Endothelial cell of umbilical vein (primary cell): ENCODE measurements around the gene ELMO1. TPM values are rescaled to one million over a fixed set of nuclear protein-coding genes. Genes with fewer than 3 reads are reported as not detected.

Experiments used
- BruUV-seq: library from RNA; stranded (reverse); fragments of 400-500 nt; replicated peaks from 2 replicates; lab custom pipeline; 2021; lab: Mats Ljungman, UMichigan
- CTCF ChIA-PET: fragments of 300-600, 350-600 bp; sonication (Branson Sonifier 250); formaldehyde crosslinking; loops from one replicate; lab custom pipeline; 2021; ENCODE audit warnings: antibody characterized with exemption, inconsistent platforms; lab: Charles Lee
- POLR2A ChIA-PET: fragments of 300-600, 350-600 bp; sonication (Branson Sonifier 250); formaldehyde crosslinking; loops from one replicate; lab custom pipeline; 2021; ENCODE audit warnings: antibody characterized with exemption, inconsistent platforms; lab: Charles Lee
- DNase-seq: peaks from one replicate; pipeline ENCODE4 v3.0.0-alpha.2; 2011; ENCODE audit warnings: low read depth, low spot score
- FAIRE-seq: peaks from 2 replicates; lab custom pipeline; 2011; peaks lifted over from hg19 to GRCh38; lab: Jason Lieb, UNC
- H2AFZ ChIP-seq: 2 replicates; pipeline ENCODE4 v1.6.0; 2012; ENCODE audit warnings: low read depth, low read length, control low read depth, inconsistent platforms
- H3K27ac ChIP-seq: 2 replicates; pipeline ENCODE4 v1.5.1; 2011; ENCODE audit warnings: low read depth, mild to moderate bottlenecking, control low read depth, low read length, moderate library complexity; ENCODE audit not compliant: insufficient read depth
- H3K27me3 ChIP-seq, 2 experiments: 2 replicates each; pipeline versions ENCODE4 v1.6.0 to v1.6.1; 2011; ENCODE audit warnings: low read length in 2 of 2, mixed read lengths in 1 of 2; ENCODE audit not compliant: control insufficient read depth in 2 of 2, insufficient read depth in 2 of 2
- H3K36me3 ChIP-seq, 2 experiments: 2 replicates in 1 of 2; 3 replicates in 1 of 2; pipeline ENCODE4 v1.5.1; 2011; ENCODE audit warnings: low read length in 2 of 2, mild to moderate bottlenecking in 1 of 2, moderate library complexity in 1 of 2; ENCODE audit not compliant: control insufficient read depth in 2 of 2, insufficient read depth in 2 of 2; ENCODE audit errors: extremely low read depth in 1 of 2
- H3K4me1 ChIP-seq: 3 replicates; pipeline ENCODE4 v1.5.1; 2011; ENCODE audit warnings: mild to moderate bottlenecking, low read length; ENCODE audit not compliant: control insufficient read depth, insufficient read depth; ENCODE audit errors: extremely low read depth
- H3K4me2 ChIP-seq: 2 replicates; pipeline ENCODE4 v1.6.1; 2011; ENCODE audit warnings: low read length, control low read depth, mixed read lengths; ENCODE audit not compliant: insufficient read depth
- H3K4me3 ChIP-seq, 3 experiments: fragments of 200-600 bp in 1 of 3; sonication (generic), shearing (Covaris generic) in 1 of 3; replicated peaks in 1 of 3; 2 replicates each; pipeline ENCODE4 v1.5.1; 2011 to 2016; ENCODE audit warnings: control low read depth in 3 of 3, low read length in 3 of 3, mild to moderate bottlenecking in 2 of 3, inconsistent platforms in 1 of 3, low read depth in 1 of 3, moderate library complexity in 1 of 3; ENCODE audit not compliant: insufficient read depth in 1 of 3
- H3K79me2 ChIP-seq: 2 replicates; pipeline ENCODE4 v1.6.0; 2012; ENCODE audit warnings: low read length, inconsistent platforms; ENCODE audit not compliant: control insufficient read depth, insufficient read depth
- H3K9ac ChIP-seq: replicated peaks from 2 replicates; pipeline ENCODE3; 2011; ENCODE audit warnings: low read length, control low read depth; ENCODE audit not compliant: insufficient read depth; ENCODE audit errors: extremely low read depth
- H3K9me1 ChIP-seq: replicated peaks from 3 replicates; pipeline ENCODE4 v1.6.0; 2011; ENCODE audit warnings: mild to moderate bottlenecking, low read length; ENCODE audit not compliant: control insufficient read depth, insufficient read depth; ENCODE audit errors: extremely low read depth
- H3K9me3 ChIP-seq: replicated peaks from 2 replicates; pipeline ENCODE4 v1.5.1; 2012; ENCODE audit warnings: low read length, inconsistent platforms; ENCODE audit not compliant: control insufficient read depth, insufficient read depth
- H4K20me1 ChIP-seq: replicated peaks from 2 replicates; pipeline ENCODE3; 2011; ENCODE audit warnings: mild to moderate bottlenecking, low read length; ENCODE audit not compliant: control insufficient read depth, insufficient read depth; ENCODE audit errors: extremely low read depth
- CTCF ChIP-seq, 2 donors: IDR thresholded peaks; 1 replicate in 1 of 2; 2 replicates in 1 of 2; pipeline ENCODE4 v1.5.1; 2011; ENCODE audit warnings: low read length in 2 of 2, mild to moderate bottlenecking in 2 of 2, moderate library complexity in 2 of 2, control low read depth in 1 of 2, inconsistent platforms in 1 of 2, low read depth in 1 of 2; ENCODE audit not compliant: insufficient read depth in 1 of 2; ENCODE audit errors: extremely low read depth in 1 of 2
- EZH2 ChIP-seq: IDR thresholded peaks from 2 replicates; pipeline ENCODE4 v1.6.1; 2012; ENCODE audit warnings: borderline replicate concordance, low read depth, mild to moderate bottlenecking, moderate library complexity, low read length, inconsistent platforms; ENCODE audit not compliant: severe bottlenecking
- FOS ChIP-seq: IDR thresholded peaks from 2 replicates; pipeline ENCODE4 v1.6.1; 2011; ENCODE audit warnings: mild to moderate bottlenecking, low read length, moderate library complexity, borderline replicate concordance; ENCODE audit not compliant: insufficient read depth
- GATA2 ChIP-seq: IDR thresholded peaks from 2 replicates; pipeline ENCODE4 v1.7.0; 2011; ENCODE audit warnings: low read depth, mild to moderate bottlenecking, moderate library complexity, mixed read lengths, low read length; ENCODE audit not compliant: insufficient read length, insufficient read depth
- JUN ChIP-seq: IDR thresholded peaks from 2 replicates; pipeline ENCODE4 v1.6.1; 2011; ENCODE audit warnings: borderline replicate concordance, low read depth; ENCODE audit not compliant: insufficient read length, insufficient read depth
- MAX ChIP-seq: IDR thresholded peaks from 2 replicates; pipeline ENCODE4 v1.6.1; 2011; ENCODE audit not compliant: insufficient read depth, insufficient read length
- MYC ChIP-seq: IDR thresholded peaks from one replicate; pipeline ENCODE4 v1.6.1; 2011; ENCODE audit warnings: mild to moderate bottlenecking, low read depth, low read length
- POLR2A ChIP-seq: IDR thresholded peaks from 2 replicates; pipeline ENCODE4 v1.6.1; 2012; ENCODE audit warnings: low read depth, mild to moderate bottlenecking, control low read depth, low read length
- POLR2AphosphoS5 ChIP-seq: IDR thresholded peaks from 2 replicates; pipeline ENCODE4 v1.6.1; 2012; ENCODE audit warnings: low read depth, mild to moderate bottlenecking, control low read depth, low read length, moderate library complexity; ENCODE audit not compliant: insufficient read depth
- dilution Hi-C: fragments of 300-500 bp; cut with MboI; formaldehyde crosslinking; loops from one replicate; pipeline ENCODE4 v1.15.0; 2019; ENCODE audit warnings: low sequenced_read_pairs; ENCODE audit not compliant: extremely low pct_ligation_motif_present
- intact Hi-C: fragments of 100-400 bp; cut with micrococcal nuclease; formaldehyde crosslinking; loops from one replicate; pipeline ENCODE4 v1.10.0; 2022
- polyA plus RNA-seq, 4 experiments: library from polyadenylated mRNA; depleted of rRNA in 3 of 4; stranded (reverse) in 3 of 4; unstranded in 1 of 4; fragments of >200 nt; gene quantifications; 2 replicates each; pipeline versions ENCODE4 v1.2.1 to v1.2.3, GENCODE V29; 2011 to 2012; ENCODE audit warnings: missing spikeins in 1 of 4
- total RNA-seq: library from RNA; stranded (reverse); gene quantifications from 2 replicates; pipeline ENCODE4 v1.2.3, GENCODE V29; 2021

ELMO1 gene
- total and polyA plus RNA-seq, 2 donors (not counting 3 experiments of a cell fraction or from before 2014, with no cell fraction given): 17.0 to 30.6 TPM

- H3K27ac ChIP-seq: no peak overlapping the region
- no peak for FAIRE-seq
Observed at GRCh38 chr7:36919738-36920137, 528.9 kb downstream of the ELMO1 start.

More at GRCh38 chr7:36919738-36920137, 528.9 kb downstream of the ELMO1 start:
- CTCF ChIA-PET: no interaction called here
- Histone ChIP-seq H3K4me2 (no peak overlapping the region), H3K9me3 (no peaks in the 10 kb centered on the region), H3K4me3 (no peak overlapping the region), H3K27me3 (no peaks in the 10 kb centered on the region), H3K9me1 (no peaks in the 10 kb centered on the region), H2AFZ (no peak overlapping the region), H3K79me2 (no peaks in the 10 kb centered on the region), H4K20me1 (no peaks in the 10 kb centered on the region), H3K36me3 (no peaks in the 10 kb centered on the region), H3K4me1 (no peaks in the 10 kb centered on the region), H3K9ac (no peak overlapping the region)
- POLR2A ChIA-PET: no interaction called here
- dilution Hi-C loops (no loop called here), intact Hi-C loops (loop anchor here (5.0 kb wide), 1 partner anchor 228 kb away; no protein-coding TSS in a partner anchor)
- no peak for DNase-seq
- TF ChIP-seq POLR2A (no peak), GATA2 (no peak), JUN (no peak), FOS (no peak), EZH2 (no peak), MAX (no peak), CTCF (IDR thresholded peaks at IDR 0.05; ENCODE audit: extremely low read depth in 1 of 2, insufficient read depth in 1 of 2, low read depth in 1 of 2, low read length in 2 of 2) (no peak), MYC (no peak), POLR2AphosphoS5 (no peak)
- no TSS peak for BruUV-seq
